Left renal pelvis (tissue), 4 donors: ENCODE results near the gene HAPLN3. TPM values are rescaled to one million over a fixed set of nuclear protein-coding genes. Genes with fewer than 3 reads are reported as not detected.

ENCODE experiments used
- DNase-seq, 4 donors: peaks; one replicate each; pipeline ENCODE4 v3.0.0-alpha.2; 2013; ENCODE audit warnings: low read depth in 4 of 4, low spot score in 3 of 4
- polyA plus RNA-seq, 4 donors: library from polyadenylated mRNA; unstranded; fragments of 120-200 nt; gene quantifications; one replicate each; pipeline ENCODE4 v1.2.1, GENCODE V29; 2013; ENCODE audit not compliant: insufficient read length in 4 of 4

The HAPLN3 gene
- polyA plus RNA-seq, 4 donors, result 2.2 to 5.4 (median 3.9) TPM

- no peak for DNase-seq
These were observed 29.7 kb downstream of the HAPLN3 start for GRCh38 chr15:88865498-88866099.

- no peak for DNase-seq
These were observed 30.4 kb downstream of the HAPLN3 start for GRCh38 chr15:88864861-88865497.

- no peak for DNase-seq
These were observed 31.9 kb downstream of the HAPLN3 start for GRCh38 chr15:88863412-88863811.

GRCh38 chr15:88860212-88860611 is 35.1 kb downstream of the HAPLN3 start:
- DNase-seq, result no peak

- DNase-seq, result no peak
These were observed 35.8 kb downstream of the HAPLN3 start for GRCh38 chr15:88859550-88859949.

- DNase-seq, result no peak
These were observed 36.4 kb downstream of the HAPLN3 start for GRCh38 chr15:88858934-88859333.

- no peak for DNase-seq
These were observed 42.9 kb downstream of the HAPLN3 start for GRCh38 chr15:88852476-88852875.

- DNase-seq, result no peak
These were observed 45.8 kb downstream of the HAPLN3 start for GRCh38 chr15:88849376-88850072.

- no peak for DNase-seq
These were observed 47.1 kb downstream of the HAPLN3 start for GRCh38 chr15:88848203-88848602.

GRCh38 chr15:88847144-88847543 is 48.2 kb downstream of the HAPLN3 start:
- DNase-seq, result no peak

- no peak for DNase-seq
These were observed 49.7 kb downstream of the HAPLN3 start for GRCh38 chr15:88845616-88846015.

- no peak for DNase-seq
These were observed 50.5 kb downstream of the HAPLN3 start for GRCh38 chr15:88844749-88845386.

GRCh38 chr15:88843334-88843733 is 52.0 kb downstream of the HAPLN3 start:
- DNase-seq, result no peak

GRCh38 chr15:88842156-88842555 is 53.2 kb downstream of the HAPLN3 start:
- no peak for DNase-seq

GRCh38 chr15:88841236-88841635 is 54.1 kb downstream of the HAPLN3 start:
- DNase-seq, result no peak

GRCh38 chr15:88839961-88840360 is 55.4 kb downstream of the HAPLN3 start:
- DNase-seq, result no peak

- DNase-seq, result no peak
These were observed 56.2 kb downstream of the HAPLN3 start for GRCh38 chr15:88839146-88839545.

GRCh38 chr15:88838667-88839066 is 56.7 kb downstream of the HAPLN3 start:
- DNase-seq, result no peak

- no peak for DNase-seq
These were observed 59.7 kb downstream of the HAPLN3 start for GRCh38 chr15:88835646-88836045.

GRCh38 chr15:88835119-88835518 is 60.2 kb downstream of the HAPLN3 start:
- DNase-seq, result no peak

GRCh38 chr15:88834211-88834812 is 61.0 kb downstream of the HAPLN3 start:
- no peak for DNase-seq
